Glutamatergic neuron (in vitro differentiated cells): ENCODE results near the gene TMPRSS13. TPM values are rescaled to one million over a fixed set of nuclear protein-coding genes. Genes with fewer than 3 reads are reported as not detected.

Experiments used
- DNase-seq: peaks from one replicate; pipeline ENCODE4 v3.0.0; 2022
- H3K27ac Mint-ChIP-seq: one replicate; pipeline ENCODE4 v1.8.0; 2020; ENCODE audit warnings: mild to moderate bottlenecking, mixed read lengths, inconsistent platforms; ENCODE audit not compliant: unreplicated experiment
- H3K27me3 Mint-ChIP-seq: one replicate; pipeline ENCODE4 v1.8.0; 2020; ENCODE audit warnings: mild to moderate bottlenecking, moderate library complexity, mixed read lengths, inconsistent platforms; ENCODE audit not compliant: unreplicated experiment
- H3K36me3 Mint-ChIP-seq: one replicate; pipeline ENCODE4 v1.8.0; 2020; ENCODE audit warnings: mild to moderate bottlenecking, mixed read lengths, inconsistent platforms; ENCODE audit not compliant: unreplicated experiment
- H3K4me1 Mint-ChIP-seq: one replicate; pipeline ENCODE4 v1.8.0; 2020; ENCODE audit warnings: mild to moderate bottlenecking, low read depth, mixed read lengths, inconsistent platforms; ENCODE audit not compliant: unreplicated experiment
- H3K4me3 Mint-ChIP-seq: one replicate; pipeline ENCODE4 v1.8.0; 2020; ENCODE audit warnings: mild to moderate bottlenecking, mixed read lengths, inconsistent platforms; ENCODE audit not compliant: unreplicated experiment
- H3K9me3 Mint-ChIP-seq: one replicate; pipeline ENCODE4 v1.8.0; 2020; ENCODE audit warnings: mild to moderate bottlenecking, moderate library complexity, mixed read lengths, inconsistent platforms; ENCODE audit not compliant: unreplicated experiment
- total RNA-seq: library from RNA; stranded (reverse); fragmentation: NEBNext Ultra II Directional; extraction: Animal tissue kit (Norgen Biotek cat#: 25700); gene quantifications from one replicate; pipeline ENCODE4 v1.2.1, GENCODE V29; 2021; ENCODE audit not compliant: unreplicated experiment
- TF ChIP-seq, protein P1 (sequence below): fragments of 200-600 bp; sonication (generic); IDR thresholded peaks from one replicate; pipeline ENCODE4 v1.5.0; 2021; ENCODE audit not compliant: partially characterized antibody, unreplicated experiment

TMPRSS13 gene
- total RNA-seq, 1 donor from 2014 or later, result 0.32 TPM

DNA sequence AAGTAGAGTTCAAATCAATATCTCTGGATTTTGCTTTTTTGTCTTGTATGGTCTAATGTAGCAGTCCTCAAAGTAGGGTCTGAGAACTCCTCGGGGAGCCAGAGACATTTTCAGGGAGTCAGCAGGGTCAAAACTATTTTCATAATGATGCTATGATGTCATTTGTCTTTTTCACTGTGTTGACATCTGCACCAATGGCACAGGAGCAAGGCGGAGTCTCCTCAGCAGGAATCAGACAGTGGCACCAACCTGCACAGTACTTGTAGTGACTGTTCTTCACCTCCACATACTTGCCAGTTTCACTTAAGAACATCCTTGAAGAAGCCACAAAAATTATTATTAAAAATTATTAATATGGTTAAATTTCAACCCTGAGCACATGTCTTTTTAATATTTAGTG, 37.8 kb downstream of the TMPRSS13 start:
- TF ChIP-seq, protein P1, sequence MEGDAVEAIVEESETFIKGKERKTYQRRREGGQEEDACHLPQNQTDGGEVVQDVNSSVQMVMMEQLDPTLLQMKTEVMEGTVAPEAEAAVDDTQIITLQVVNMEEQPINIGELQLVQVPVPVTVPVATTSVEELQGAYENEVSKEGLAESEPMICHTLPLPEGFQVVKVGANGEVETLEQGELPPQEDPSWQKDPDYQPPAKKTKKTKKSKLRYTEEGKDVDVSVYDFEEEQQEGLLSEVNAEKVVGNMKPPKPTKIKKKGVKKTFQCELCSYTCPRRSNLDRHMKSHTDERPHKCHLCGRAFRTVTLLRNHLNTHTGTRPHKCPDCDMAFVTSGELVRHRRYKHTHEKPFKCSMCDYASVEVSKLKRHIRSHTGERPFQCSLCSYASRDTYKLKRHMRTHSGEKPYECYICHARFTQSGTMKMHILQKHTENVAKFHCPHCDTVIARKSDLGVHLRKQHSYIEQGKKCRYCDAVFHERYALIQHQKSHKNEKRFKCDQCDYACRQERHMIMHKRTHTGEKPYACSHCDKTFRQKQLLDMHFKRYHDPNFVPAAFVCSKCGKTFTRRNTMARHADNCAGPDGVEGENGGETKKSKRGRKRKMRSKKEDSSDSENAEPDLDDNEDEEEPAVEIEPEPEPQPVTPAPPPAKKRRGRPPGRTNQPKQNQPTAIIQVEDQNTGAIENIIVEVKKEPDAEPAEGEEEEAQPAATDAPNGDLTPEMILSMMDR, result no peak
- Mint-ChIP-seq H3K27me3 (no peaks in the 10 kb centered on the region), H3K36me3 (no peaks in the 10 kb centered on the region), H3K27ac (no peak overlapping the region), H3K4me3 (no peak overlapping the region), H3K4me1 (peaks cover 9% of the 10 kb centered on the region), H3K9me3 (peaks cover 5% of the 10 kb centered on the region)
- DNase-seq, result no peak

GRCh38 chr11:117888139-117888566, 41.0 kb downstream of the TMPRSS13 start:
- DNase-seq, result no peak
- H3K27ac Mint-ChIP-seq, result no peak overlapping the region

GRCh38 chr11:117887431-117888138, 41.6 kb downstream of the TMPRSS13 start:
- Mint-ChIP-seq H3K27ac (no peak overlapping the region), H3K4me1 (peaks cover 13% of the 10 kb centered on the region), H3K36me3 (no peaks in the 10 kb centered on the region), H3K4me3 (no peak overlapping the region), H3K27me3 (no peaks in the 10 kb centered on the region), H3K9me3 (no peaks in the 10 kb centered on the region)
- DNase-seq, result peak; percentile 57
- TF ChIP-seq, protein P1, result no peak

More at GRCh38 chr11:117888139-117888566, 41.0 kb downstream of the TMPRSS13 start:
- no peak overlapping the region for H3K4me3 Mint-ChIP-seq
- no peaks in the 10 kb centered on the region for H3K36me3 Mint-ChIP-seq
- peaks cover 2% of the 10 kb centered on the region for H3K9me3 Mint-ChIP-seq
- peaks cover 13% of the 10 kb centered on the region for H3K4me1 Mint-ChIP-seq
- TF ChIP-seq, protein P1, result no peak
- H3K27me3 Mint-ChIP-seq, result no peaks in the 10 kb centered on the region

DNA sequence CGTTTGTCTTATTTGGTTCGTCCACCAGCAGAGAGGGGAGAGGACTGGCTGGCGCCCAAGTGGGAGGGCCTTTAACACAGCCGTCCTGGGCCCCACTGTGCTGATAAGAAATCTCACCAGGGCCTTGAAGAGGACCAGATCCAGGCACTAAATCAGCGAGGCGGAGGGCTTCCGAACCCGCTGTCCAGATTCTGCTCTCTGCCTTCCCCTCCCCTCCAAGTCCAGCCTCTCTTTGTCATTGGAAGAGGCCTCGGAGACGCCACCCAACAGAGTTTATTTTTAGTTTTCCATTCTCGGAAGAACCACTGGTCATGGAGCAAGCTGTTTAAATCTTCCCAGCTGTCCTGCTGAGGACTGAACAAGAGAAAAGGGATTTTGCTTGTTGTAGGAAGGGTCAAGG, 43.4 kb downstream of the TMPRSS13 start:
- H3K27me3 Mint-ChIP-seq, result no peaks in the 10 kb centered on the region

GRCh38 chr11:117884994-117885393, 44.2 kb downstream of the TMPRSS13 start:
- DNase-seq, result no peak
- H3K4me1 Mint-ChIP-seq, result peaks cover 13% of the 10 kb centered on the region
- peaks cover 4% of the 10 kb centered on the region for H3K36me3 Mint-ChIP-seq
- no peak overlapping the region for H3K4me3 Mint-ChIP-seq
- TF ChIP-seq, protein P1, result no peak
- no peaks in the 10 kb centered on the region for H3K27me3 Mint-ChIP-seq
- no peaks in the 10 kb centered on the region for H3K9me3 Mint-ChIP-seq
- no peak overlapping the region for H3K27ac Mint-ChIP-seq

More for the DNA sequence above, 43.4 kb downstream of the TMPRSS13 start:
- Mint-ChIP-seq H3K36me3 (peaks cover 4% of the 10 kb centered on the region), H3K4me3 (no peak overlapping the region), H3K27ac (no peak overlapping the region), H3K4me1 (peaks cover 13% of the 10 kb centered on the region), H3K9me3 (no peaks in the 10 kb centered on the region)
- DNase-seq, result no peak
- TF ChIP-seq, protein P1, result no peak
